Measurements from ENCODE around the gene ALG3.

The ALG3 gene

GRCh38 chr3:184211718-184212117, 37.0 kb downstream of the ALG3 start:
- no peak for DNase-seq (ENCODE audit: low read depth)
- no peak overlapping the region for H3K4me3 ChIP-seq (ENCODE audit: low read length)
- TF ChIP-seq CTCF (IDR thresholded peaks at IDR 0.05; ENCODE audit: insufficient read depth, low read depth, low read length, missing control alignments), result no peak

- DNase-seq (ENCODE audit: low read depth), result no peak
- TF ChIP-seq CTCF (IDR thresholded peaks at IDR 0.05; ENCODE audit: insufficient read depth, low read depth, low read length, missing control alignments), result no peak
- no peak overlapping the region for H3K4me3 ChIP-seq (ENCODE audit: low read length)
Observed at GRCh38 chr3:184211297-184211696, 37.5 kb downstream of the ALG3 start.

- no peak for TF ChIP-seq CTCF (IDR thresholded peaks at IDR 0.05; ENCODE audit: insufficient read depth, low read depth, low read length, missing control alignments)
- H3K4me3 ChIP-seq (ENCODE audit: low read length), result no peak overlapping the region
- no peak for DNase-seq (ENCODE audit: low read depth)
Observed at GRCh38 chr3:184209146-184209923, 39.4 kb downstream of the ALG3 start.

- DNase-seq (ENCODE audit: low read depth), result no peak
- H3K4me3 ChIP-seq (ENCODE audit: low read length), result no peak overlapping the region
- no peak for TF ChIP-seq CTCF (IDR thresholded peaks at IDR 0.05; ENCODE audit: insufficient read depth, low read depth, low read length, missing control alignments)
Observed at GRCh38 chr3:184203526-184203925, 45.2 kb downstream of the ALG3 start.

- DNase-seq (ENCODE audit: low read depth), result no peak
- no peak for TF ChIP-seq CTCF (IDR thresholded peaks at IDR 0.05; ENCODE audit: insufficient read depth, low read depth, low read length, missing control alignments)
Observed at GRCh38 chr3:184200825-184201224, 47.9 kb downstream of the ALG3 start.

GRCh38 chr3:184198509-184198908, 50.3 kb downstream of the ALG3 start:
- H3K4me3 ChIP-seq (ENCODE audit: low read length), result no peak overlapping the region
- DNase-seq (ENCODE audit: low read depth), result no peak
- TF ChIP-seq CTCF (IDR thresholded peaks at IDR 0.05; ENCODE audit: insufficient read depth, low read depth, low read length, missing control alignments), result no peak

More at GRCh38 chr3:184200825-184201224, 47.9 kb downstream of the ALG3 start:
- no peak overlapping the region for H3K4me3 ChIP-seq (ENCODE audit: low read length)

- no peak for DNase-seq (ENCODE audit: low read depth)
- TF ChIP-seq CTCF (IDR thresholded peaks at IDR 0.05; ENCODE audit: insufficient read depth, low read depth, low read length, missing control alignments), result no peak
- no peak overlapping the region for H3K4me3 ChIP-seq (ENCODE audit: low read length)
Observed at GRCh38 chr3:184196536-184196935, 52.2 kb downstream of the ALG3 start.
